GM10248 (cell line): ENCODE data around the gene ORC4.
"Not testable (repeated sequence)": the region's sequence is repeated elsewhere in the genome, so short reads cannot be mapped to it uniquely, and the experiment has no call there.

Source experiments
- CTCF ChIA-PET: fragments of 300-600 bp; sonication (Branson Sonifier 250); formaldehyde crosslinking; extraction: SDS; loops from one replicate; lab custom pipeline; 2021; ENCODE audit warnings: antibody characterized with exemption; lab: Yijun Ruan, JAX
- POLR2A ChIA-PET: fragments of 350-650 bp; sonication (Branson Sonifier 250); formaldehyde crosslinking; extraction: SDS; loops from one replicate; lab custom pipeline; 2020; ENCODE audit warnings: antibody characterized with exemption; lab: Yijun Ruan, JAX
- DNase-seq: peaks from one replicate; pipeline ENCODE4 v3.0.0; 2012; ENCODE audit errors: extremely low spot score
- CTCF ChIP-seq: IDR thresholded peaks from 2 replicates; pipeline ENCODE4 v1.5.1; 2012; ENCODE audit warnings: mild to moderate bottlenecking, low read depth; ENCODE audit errors: extremely low read depth, missing control alignments, control extremely low read depth

ORC4 gene

GRCh38 chr2:148022351-148022750 is 1.8 kb upstream of the ORC4 start:
- ChIA-PET POLR2A (no interaction called here), CTCF (interaction anchor here (0.7 to 2.3 kb wide), 10 partner anchors 10 to 487 kb away, joined by 3 to 9 read pairs (median 4); no protein-coding TSS in a partner anchor)
- no peak for TF ChIP-seq CTCF
- DNase-seq = no peak

GRCh38 chr2:148021886-148022285 is 1.3 kb upstream of the ORC4 start:
- ChIA-PET CTCF (interaction anchor here (1.0 to 2.3 kb wide), 7 partner anchors 19 to 487 kb away, joined by 3 to 9 read pairs (median 4); no protein-coding TSS in a partner anchor), POLR2A (no interaction called here)
- TF ChIP-seq CTCF = no peak
- DNase-seq = no peak

- ChIA-PET CTCF (interaction anchor here (0.8 to 2.1 kb wide), 9 partner anchors 8 to 488 kb away, joined by 3 to 9 read pairs (median 3); no protein-coding TSS in a partner anchor), POLR2A (interaction anchor here (0.6 to 1.0 kb wide), 6 partner anchors 8 to 603 kb away, joined by 3 to 9 read pairs (median 4); no protein-coding TSS in a partner anchor)
- DNase-seq = peak; percentile 44
- TF ChIP-seq CTCF = no peak
These were observed 723 bp upstream of the ORC4 start, which contains the start of gene MBD5 for GRCh38 chr2:148021059-148021861. Gene MBD5, plus strand, starts transcription at chr2:148021091.

DNA sequence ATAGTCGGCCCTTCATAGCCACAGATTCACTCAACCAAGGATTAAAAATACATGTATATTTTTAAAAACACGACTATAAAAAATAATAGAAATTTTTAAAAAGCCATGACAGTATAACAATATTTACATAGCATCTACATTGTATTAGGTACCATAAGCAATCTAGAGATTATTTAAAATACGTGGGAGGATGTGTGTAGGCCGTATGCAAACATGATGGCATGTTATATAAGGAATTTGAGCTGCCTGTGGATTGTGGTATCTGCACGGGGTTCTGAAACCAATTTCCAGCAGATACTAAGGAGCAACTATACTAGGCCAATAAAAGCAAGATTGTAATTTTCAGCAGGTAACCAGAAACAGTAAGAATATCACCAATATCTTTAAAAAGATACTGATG is 5.9 kb downstream of the ORC4 start:
- CTCF ChIA-PET = interaction anchor here (1.0 kb wide), 1 partner anchor 648 kb away, joined by 3 read pairs; no protein-coding TSS in a partner anchor
- DNase-seq = no peak
- no peak for TF ChIP-seq CTCF
- POLR2A ChIA-PET = no interaction called here

GRCh38 chr2:148013876-148014275 is 6.7 kb downstream of the ORC4 start:
- CTCF ChIA-PET = interaction anchor here (1.0 kb wide), 1 partner anchor 649 kb away, joined by 3 read pairs; no protein-coding TSS in a partner anchor
- no peak for DNase-seq
- TF ChIP-seq CTCF = no peak
- POLR2A ChIA-PET = no interaction called here

- POLR2A ChIA-PET, DNase-seq: not testable (repeated sequence)
- CTCF ChIA-PET = interaction anchor here (1.2 kb wide), 1 partner anchor 10 kb away, joined by 3 read pairs; no protein-coding TSS in a partner anchor
These were observed 12.1 kb downstream of the ORC4 start for GRCh38 chr2:148008411-148008810.
